ENCODE data around the gene GALT.

Gene GALT

DNA sequence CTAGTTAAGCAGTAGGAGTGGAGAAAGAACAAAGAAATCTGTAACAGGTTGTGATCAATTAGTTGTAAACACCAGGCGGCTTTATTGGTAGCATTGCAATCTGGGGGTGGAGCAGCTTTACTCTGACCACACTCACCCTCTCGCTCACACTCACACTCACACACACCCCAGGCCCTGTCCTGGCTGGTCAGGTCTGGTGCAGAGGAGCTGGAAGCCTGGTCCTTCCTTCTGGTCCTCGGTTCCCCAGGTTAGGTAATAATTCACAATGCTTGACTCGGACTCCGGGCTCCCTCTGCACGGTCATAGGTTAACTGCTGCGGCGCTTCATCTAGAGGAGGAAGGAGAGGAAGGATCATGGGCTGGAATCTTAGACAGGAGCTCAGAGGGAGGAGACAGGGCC is 43.0 kb downstream of the GALT start:
- CTCF ChIA-PET = no interaction called here
- DNase-seq (ENCODE audit: low spot score) = no peak
- H3K27ac ChIP-seq = no peak overlapping the region
- TF ChIP-seq, protein P1, sequence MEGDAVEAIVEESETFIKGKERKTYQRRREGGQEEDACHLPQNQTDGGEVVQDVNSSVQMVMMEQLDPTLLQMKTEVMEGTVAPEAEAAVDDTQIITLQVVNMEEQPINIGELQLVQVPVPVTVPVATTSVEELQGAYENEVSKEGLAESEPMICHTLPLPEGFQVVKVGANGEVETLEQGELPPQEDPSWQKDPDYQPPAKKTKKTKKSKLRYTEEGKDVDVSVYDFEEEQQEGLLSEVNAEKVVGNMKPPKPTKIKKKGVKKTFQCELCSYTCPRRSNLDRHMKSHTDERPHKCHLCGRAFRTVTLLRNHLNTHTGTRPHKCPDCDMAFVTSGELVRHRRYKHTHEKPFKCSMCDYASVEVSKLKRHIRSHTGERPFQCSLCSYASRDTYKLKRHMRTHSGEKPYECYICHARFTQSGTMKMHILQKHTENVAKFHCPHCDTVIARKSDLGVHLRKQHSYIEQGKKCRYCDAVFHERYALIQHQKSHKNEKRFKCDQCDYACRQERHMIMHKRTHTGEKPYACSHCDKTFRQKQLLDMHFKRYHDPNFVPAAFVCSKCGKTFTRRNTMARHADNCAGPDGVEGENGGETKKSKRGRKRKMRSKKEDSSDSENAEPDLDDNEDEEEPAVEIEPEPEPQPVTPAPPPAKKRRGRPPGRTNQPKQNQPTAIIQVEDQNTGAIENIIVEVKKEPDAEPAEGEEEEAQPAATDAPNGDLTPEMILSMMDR (conservative IDR thresholded peaks at IDR 0.05; ENCODE audit: low read depth) = no peak
- POLR2A ChIA-PET (ENCODE audit: low non-redundant PET) = no interaction called here

DNA sequence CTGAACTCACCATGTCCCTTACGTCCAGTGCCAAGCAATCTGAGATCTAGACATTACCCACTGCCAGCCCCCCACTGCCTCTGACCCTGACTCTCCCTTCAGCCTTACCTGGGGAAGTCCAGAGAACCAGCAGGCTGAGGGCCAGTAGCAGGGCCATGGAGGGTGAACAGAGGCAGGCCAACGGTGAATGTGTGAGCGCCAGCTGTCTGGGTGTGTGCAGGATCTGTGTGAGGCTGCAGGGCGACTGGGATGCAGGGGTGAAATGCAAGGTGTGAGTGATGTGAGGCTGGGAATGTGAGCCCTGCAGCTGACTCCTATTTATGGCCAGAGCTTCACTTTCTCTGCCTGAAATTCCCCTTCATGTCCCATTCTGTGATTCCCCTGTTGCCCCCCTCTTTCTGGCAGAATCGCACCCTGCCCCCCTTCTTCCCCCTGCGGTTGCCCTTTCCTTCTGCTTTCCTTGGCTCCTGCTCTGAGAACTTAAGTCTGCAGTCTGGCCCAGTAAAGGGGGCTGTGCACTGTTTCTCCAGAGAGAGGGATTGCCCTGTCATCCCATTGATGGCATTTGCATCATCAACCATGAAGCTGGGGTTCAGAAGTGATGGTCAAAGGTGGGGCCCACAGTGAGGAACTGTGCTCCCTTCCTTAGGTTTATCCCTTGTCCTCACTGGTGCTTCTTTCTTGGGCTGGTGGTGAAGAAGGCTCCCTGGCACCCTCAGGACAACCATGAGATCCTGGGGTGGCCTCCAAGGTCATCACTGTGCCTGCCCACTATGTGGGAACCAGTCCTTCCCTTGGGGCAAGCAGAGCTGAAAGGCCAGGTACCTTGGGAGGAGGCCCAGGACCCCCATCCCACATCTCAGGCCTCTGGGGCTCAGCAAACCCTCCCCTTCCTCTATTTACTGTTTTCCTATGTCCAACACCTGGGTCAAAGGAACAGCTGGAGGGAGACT is 44.8 kb downstream of the GALT start, which contains the start of gene CCL19:
TSS of gene CCL19 (minus strand) at position 294 of the 953 bp plus-strand sequence. CDS start at position 157, 137 bp downstream.
- POLR2A ChIA-PET (ENCODE audit: low non-redundant PET) = no interaction called here
- TF ChIP-seq, protein P1 (conservative IDR thresholded peaks at IDR 0.05; ENCODE audit: low read depth) = no peak
- CTCF ChIA-PET = interaction anchor here (0.7 kb wide), 2 partner anchors 15 to 45 kb away, joined by 3 to 4 read pairs; partner anchors contain the start of gene GALT
- DNase-seq (ENCODE audit: low spot score) = no peak
- no peak within 1 kb of the TSS for H3K27ac ChIP-seq

DNA sequence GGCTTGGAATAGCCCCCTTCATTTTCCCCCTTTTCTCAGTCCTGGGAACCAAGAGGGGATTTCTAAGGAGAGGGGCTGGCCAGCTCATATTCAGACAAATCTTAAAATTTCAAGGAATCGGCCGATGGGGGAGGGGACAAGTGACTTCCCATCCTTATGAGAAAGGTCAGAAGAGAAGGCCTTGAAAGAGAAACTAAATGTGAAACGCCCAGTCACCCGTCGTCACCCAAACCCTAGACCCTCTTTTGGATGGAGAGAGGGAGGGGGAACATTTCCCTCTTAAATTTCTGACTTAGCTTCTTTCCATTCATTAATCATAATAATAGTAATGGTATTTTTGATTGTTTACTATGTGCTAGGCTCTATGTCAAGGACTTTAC is 45.5 kb downstream of the GALT start:
- ChIA-PET POLR2A (ENCODE audit: low non-redundant PET) (no interaction called here), CTCF (interaction anchor here (0.6 to 0.7 kb wide), 3 partner anchors 14 to 293 kb away, joined by 3 to 4 read pairs (median 3); partner anchors contain the start of gene GALT)
- DNase-seq (ENCODE audit: low spot score) = no peak
- no peak overlapping the region for H3K27ac ChIP-seq
- TF ChIP-seq, protein P1 (conservative IDR thresholded peaks at IDR 0.05; ENCODE audit: low read depth) = no peak

DNA sequence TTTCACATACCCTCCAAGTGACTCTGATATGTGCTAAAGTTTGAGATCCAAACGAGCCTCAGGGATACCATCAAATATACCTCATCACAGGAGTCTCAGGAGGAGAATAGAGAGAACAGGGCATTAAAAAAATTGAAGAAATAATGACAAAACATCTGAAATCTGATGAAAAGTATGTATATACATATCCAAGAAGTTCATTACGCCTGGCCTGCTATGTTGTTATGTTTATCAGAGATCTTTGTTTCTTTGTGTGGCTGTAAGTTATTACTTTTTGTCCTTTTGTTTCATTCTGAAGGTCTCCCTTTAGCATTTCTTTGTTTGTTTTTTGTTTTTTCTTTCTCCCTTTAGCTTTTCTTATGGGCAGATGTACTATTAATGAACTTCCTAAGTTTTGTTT is 47.1 kb downstream of the GALT start:
- CTCF ChIA-PET = no interaction called here
- no peak overlapping the region for H3K27ac ChIP-seq
- POLR2A ChIA-PET (ENCODE audit: low non-redundant PET) = no interaction called here
- TF ChIP-seq, protein P1 (conservative IDR thresholded peaks at IDR 0.05; ENCODE audit: low read depth) = no peak
- no peak for DNase-seq (ENCODE audit: low spot score)

DNA sequence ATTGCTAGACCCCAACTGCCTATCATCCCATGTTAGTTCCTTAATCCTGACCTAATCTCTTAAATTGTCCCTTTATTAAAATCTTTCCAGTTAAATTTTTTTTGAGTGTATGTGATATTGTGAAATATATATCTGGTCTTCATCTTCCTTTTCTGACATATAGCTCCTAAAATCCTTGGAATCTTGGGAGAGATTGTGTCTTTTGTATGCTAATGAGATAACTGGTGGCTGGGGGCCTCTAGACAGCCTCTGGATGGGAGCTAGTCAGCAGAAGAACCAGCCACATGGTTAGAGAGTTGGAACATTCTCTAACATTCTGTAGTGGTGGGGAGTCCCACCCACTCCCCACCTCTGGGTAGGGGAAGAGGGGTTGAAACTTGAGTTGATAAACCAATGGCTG is 48.3 kb downstream of the GALT start:
- H3K27ac ChIP-seq = no peak overlapping the region
- POLR2A ChIA-PET (ENCODE audit: low non-redundant PET) = no interaction called here
- DNase-seq (ENCODE audit: low spot score) = no peak
- CTCF ChIA-PET = no interaction called here
- TF ChIP-seq, protein P1 (conservative IDR thresholded peaks at IDR 0.05; ENCODE audit: low read depth) = no peak

All from RWPE1 (cell line).